Sigmoid colon (tissue), 4 donors: ENCODE data around the gene UBAC1.

Experiments used
- CTCF ChIP-seq, 4 experiments: fragments of 450-650 bp in 3 of 4; fragments of 200-600 bp in 1 of 4; IDR thresholded peaks; one replicate each; pipeline ENCODE4 v1.5.1; 2016 to 2019; ENCODE audit warnings: antibody characterized with exemption in 4 of 4, mild to moderate bottlenecking in 3 of 4, moderate library complexity in 2 of 4
- EP300 ChIP-seq, 4 donors: sonication (generic); formaldehyde crosslinking; IDR thresholded peaks; one replicate each; pipeline ENCODE4 v1.6.1; 2017; ENCODE audit warnings: antibody characterized with exemption in 4 of 4
- POLR2A ChIP-seq, 2 donors: fragments of 450-650 bp; IDR thresholded peaks; one replicate each; pipeline ENCODE4 v1.6.1; 2016; ENCODE audit warnings: antibody characterized with exemption in 2 of 2, mild to moderate bottlenecking in 2 of 2, moderate library complexity in 2 of 2
- POLR2AphosphoS5 ChIP-seq, 4 donors: sonication (generic); formaldehyde crosslinking; IDR thresholded peaks; one replicate each; pipeline ENCODE4 v1.6.1; 2017; ENCODE audit warnings: antibody characterized with exemption in 4 of 4

- no peak for TF ChIP-seq CTCF (IDR thresholded peaks at IDR 0.05)
- TF ChIP-seq POLR2AphosphoS5 (IDR thresholded peaks at IDR 0.05): no peak
- TF ChIP-seq EP300 (IDR thresholded peaks at IDR 0.05): no peak
- TF ChIP-seq POLR2A (IDR thresholded peaks at IDR 0.05): no peak
Observed at GRCh38 chr9:135925496-135926133, 35.6 kb downstream of the UBAC1 start.
